Keratinocyte (primary cell): ENCODE results near the gene FBXO9.

Experiments used
- CTCF ChIP-seq, 3 experiments: IDR thresholded peaks in 1 of 3; conservative IDR thresholded peaks in 1 of 3; optimal IDR thresholded peaks in 1 of 3; 2 replicates in 2 of 3; 3 replicates in 1 of 3; pipeline versions ENCODE3 to v1.5.1; 2011; ENCODE audit warnings: low read length in 3 of 3, mild to moderate bottlenecking in 3 of 3, moderate library complexity in 2 of 3, control low read depth in 1 of 3, inconsistent platforms in 1 of 3; ENCODE audit not compliant: insufficient read depth in 2 of 3; ENCODE audit errors: extremely low read depth in 1 of 3
- EZH2 ChIP-seq: IDR thresholded peaks from one replicate; pipeline ENCODE4 v1.6.1; 2012; ENCODE audit warnings: inconsistent platforms, mild to moderate bottlenecking, low read length, moderate library complexity

- TF ChIP-seq EZH2 (no peak), CTCF (optimal IDR thresholded peaks at IDR 0.05 in 1 of 3, IDR thresholded peaks at IDR 0.05 in 1 of 3, conservative IDR thresholded peaks at IDR 0.05 in 1 of 3; ENCODE audit: extremely low read depth in 1 of 3, insufficient read depth in 2 of 3, low read length in 3 of 3) (no peak)
Observed at GRCh38 chr6:53062169-53062539, 3.0 kb upstream of the FBXO9 start.
